Stimulated activated naive CD4-positive, alpha-beta T cell treated with Interleukin-2 at 50 U/mL for 16 hours (primary cell): ENCODE results near the gene PRAC1.
"Not testable (repeated sequence)": the region's sequence is repeated elsewhere in the genome, so short reads cannot be mapped to it uniquely, and the experiment has no call there.

Experiments
- DNase-seq: peaks from one replicate; lab custom pipeline; 2025; lab: John Stamatoyannopoulos, UW

Gene PRAC1

DNA sequence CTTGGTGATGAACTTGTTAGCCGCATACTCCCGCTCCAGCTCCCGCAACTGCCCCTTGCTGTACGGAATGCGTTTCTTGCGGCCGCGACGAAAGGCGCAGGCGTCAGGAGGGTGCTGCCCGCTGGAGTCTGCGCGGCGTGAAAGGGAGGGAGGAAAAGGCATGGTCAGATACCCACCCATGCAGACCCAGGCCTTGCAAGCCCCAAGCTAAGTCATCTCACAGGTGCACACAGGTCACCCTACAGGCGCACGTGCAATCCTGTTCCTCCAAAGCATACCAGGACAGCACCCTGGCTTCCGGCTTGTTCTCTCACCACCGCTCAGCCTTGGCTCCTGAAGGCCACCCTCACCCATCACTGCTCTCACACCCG lies 4.6 kb upstream of the PRAC1 start:
- DNase-seq, result no peak

DNA sequence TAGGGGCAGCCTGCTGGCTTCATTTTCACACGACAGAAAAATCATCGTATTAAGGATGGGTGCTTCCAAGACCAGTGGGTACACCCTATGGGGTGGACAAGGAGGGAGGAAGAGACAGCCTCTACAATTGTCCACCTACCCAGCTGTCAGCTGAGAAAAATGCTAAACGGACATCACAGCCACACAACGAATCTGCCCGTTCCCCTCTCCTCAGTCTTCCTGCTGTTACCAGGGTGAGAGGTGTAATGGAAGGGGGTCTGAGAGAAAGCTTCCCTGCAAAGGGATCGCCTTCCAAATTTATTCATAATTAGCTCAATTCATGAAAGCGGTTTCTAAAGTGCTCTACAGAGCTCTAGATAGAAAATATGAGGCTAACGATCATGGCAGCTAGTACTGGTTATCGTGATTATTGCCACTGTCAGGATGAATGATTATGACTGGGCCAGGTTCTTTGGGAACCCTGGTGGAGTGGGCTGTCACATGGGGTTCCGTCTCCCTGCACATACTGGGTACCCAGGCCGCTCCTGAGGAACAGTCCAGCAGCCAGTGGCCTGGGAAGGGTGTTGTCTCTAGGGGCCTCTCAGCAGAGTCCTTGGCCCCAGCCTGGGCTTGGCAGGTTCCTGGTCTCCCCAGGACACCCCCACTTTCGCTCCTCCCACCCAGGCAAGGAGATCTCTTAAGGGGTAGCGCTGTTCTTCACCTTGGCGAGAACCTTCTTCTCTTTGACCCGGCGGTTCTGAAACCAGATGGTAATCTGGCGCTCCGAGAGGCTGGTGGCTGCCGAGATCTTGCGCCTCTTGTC lies 4.0 kb upstream of the PRAC1 start:
- no peak for DNase-seq

DNA sequence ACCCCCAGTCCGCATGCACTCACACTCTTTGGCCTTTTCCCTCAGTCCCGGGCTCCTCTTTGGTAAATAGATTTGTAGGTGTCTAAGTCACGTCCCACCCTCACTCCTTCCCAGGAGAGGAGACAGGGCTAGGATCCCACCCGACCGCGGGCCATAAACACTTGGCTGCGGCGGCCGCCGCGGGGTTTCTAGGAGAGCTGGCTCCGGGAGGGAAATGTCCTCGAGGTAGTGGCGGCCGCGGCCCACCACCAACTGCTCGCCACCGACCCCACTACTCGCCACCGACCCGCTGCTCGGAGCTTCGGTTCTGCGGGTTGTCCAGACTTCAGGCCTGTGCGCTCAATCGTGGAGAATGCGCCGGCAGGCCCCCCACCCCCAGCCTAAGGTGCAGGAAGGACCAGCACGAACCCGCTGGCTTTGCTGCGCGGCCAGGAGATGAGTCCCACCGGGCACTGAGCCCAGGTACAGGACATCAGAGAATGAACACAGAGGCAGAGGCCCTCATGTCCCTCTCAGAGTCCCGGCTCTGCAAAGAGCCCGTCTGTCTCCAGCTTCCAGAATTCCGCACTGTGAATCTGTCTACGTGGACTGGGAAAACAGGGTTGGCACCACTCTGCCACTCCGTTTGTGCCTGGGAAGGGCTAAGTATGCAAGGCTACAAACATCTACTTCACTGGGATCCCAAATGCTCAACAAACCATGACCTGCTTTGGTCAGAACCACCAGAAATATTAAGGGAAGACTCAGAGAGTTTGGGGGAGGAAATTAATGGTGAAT lies 3.2 kb upstream of the PRAC1 start:
- DNase-seq, result no peak

DNA sequence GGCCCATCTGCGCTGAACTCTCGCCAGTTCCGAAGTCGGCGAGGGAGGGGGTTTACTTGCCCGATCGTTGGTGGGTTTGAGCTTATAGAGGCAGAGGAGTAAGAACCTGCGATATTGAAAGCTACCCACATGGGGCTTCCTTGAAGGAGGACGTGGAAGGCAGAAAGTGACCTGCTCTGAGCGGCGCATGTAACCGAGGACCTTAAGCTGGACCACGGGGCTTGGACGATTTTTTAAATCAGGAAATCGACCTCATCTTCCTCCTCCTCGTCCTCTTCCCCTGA lies 2.6 kb upstream of the PRAC1 start:
- no peak for DNase-seq

DNA sequence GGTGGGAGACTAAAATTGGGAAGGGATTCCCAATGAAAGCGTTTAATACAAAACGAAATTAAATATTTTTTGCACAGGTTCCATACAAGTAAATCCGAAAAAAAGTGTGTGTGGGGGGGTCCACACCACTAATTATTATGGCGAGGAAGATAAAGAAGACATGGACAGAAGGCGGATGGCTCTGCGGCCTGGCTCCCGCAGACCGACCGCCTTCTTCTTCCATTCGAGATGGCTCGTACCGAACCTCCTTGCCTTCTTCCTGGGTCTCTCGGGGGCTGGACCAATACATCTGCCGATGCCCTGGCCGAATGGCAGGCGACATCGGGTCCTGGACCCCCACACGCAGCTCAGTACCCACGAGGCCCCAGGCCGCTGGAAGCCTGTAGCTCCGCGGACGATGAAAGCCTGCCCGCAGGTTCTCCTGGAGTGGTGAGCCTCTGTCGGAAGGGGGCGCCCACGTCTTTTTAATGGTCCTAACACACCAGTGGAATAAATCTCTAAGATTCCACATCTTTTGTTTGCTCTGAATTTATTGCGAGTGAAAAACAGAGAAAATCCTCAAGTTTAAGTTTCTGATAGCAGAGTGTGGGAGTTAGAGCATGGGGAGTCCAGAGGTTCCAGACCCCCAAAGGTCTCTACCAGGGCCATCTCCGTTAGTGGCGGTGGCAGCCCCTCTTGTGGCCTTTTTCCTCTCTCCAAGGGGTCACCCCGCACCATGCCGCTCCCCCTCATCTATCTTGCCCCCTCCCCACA lies 2.1 kb upstream of the PRAC1 start:
- DNase-seq, result peak; percentile 62

DNA sequence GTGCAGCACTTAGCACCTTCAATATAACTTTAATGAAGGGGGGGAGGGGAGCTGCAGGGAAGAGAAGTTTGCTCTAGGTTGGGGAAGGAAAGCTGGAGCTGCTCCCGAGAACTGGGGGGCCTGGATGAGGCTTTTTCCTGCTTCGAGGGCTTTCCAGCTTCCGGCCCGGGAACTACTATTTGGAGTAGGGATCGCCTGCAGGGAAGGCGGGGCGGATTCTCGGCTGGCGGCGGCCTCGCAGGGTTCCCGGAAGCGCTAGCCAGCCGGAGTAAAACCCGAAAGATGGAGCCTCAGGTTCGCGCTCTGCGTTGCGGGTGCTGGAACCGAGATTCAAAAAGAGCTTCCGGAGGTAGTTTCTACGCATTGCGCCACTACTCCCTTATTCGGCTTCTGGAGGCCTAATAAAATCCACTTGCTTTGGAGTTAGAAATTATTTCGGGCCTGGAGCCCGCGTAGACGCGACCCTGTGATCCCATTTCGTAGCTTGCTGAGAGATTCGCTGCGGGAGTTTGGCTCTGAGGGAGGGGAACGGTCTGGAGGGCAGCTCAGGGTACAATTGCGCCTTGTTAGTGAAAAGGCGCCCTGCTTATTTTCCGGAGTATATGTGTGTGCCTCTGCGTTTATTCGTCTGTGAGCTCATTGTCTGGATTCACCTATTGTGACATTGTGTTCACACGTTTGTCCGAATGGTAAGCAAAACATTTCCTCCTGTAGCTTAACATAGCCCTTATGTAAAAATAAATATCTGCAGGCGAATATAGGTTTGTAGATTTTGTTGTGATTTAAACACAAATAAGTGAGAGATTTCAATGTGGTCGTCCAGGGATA lies 1.3 kb upstream of the PRAC1 start:
- DNase-seq, result no peak

DNA sequence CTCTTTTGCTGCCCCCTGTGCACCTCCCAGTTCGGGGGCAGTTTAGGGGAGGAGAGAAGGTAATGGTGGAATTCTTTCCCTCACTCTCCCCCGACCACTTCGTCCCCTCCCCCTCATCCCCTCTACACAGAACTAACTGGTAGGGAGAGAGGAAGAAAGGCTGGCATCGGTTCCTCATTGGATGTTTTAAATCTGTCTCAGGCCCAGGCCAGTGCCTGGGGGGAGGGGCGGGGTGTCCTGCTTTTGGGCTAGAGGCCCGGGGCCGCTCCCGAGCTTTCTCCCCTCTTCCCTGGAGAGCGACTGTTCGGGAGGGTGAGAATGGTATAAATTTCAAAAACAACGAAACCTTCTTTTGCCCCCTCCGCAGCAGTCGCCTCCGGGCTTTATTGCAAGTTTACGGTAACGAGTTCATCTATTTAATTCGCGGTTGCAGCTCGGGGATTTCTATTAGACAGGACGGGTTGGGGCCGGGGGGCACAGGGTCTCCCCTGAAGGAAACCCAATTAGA lies 651 bp upstream of the PRAC1 start, which contains the start of gene PRAC2:
Gene PRAC2, plus strand, starts transcription at position 271 of the 508 bp plus-strand sequence. CDS start 1,226 bp downstream, outside the sequence.
- no peak for DNase-seq

DNA sequence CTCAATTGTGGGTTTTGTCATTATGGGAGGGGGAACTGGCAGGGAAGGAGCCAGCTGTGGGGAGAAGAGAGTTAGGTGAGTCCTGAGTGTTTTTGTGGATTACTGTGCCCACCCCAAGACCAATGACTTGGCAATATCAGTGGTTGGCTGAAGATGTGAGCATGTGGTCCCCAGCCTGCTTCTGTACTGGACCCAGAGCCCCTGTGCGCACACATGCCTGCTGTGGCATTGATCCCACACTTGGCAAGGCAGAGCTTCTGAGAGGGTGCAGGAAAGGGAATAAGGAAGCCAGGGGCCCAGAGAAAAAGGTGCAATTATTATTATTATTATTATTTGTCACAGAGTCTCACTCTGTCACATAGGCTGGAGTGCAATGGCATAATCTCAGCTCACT lies 1.3 kb downstream of the PRAC1 start:
- DNase-seq, result no peak

DNA sequence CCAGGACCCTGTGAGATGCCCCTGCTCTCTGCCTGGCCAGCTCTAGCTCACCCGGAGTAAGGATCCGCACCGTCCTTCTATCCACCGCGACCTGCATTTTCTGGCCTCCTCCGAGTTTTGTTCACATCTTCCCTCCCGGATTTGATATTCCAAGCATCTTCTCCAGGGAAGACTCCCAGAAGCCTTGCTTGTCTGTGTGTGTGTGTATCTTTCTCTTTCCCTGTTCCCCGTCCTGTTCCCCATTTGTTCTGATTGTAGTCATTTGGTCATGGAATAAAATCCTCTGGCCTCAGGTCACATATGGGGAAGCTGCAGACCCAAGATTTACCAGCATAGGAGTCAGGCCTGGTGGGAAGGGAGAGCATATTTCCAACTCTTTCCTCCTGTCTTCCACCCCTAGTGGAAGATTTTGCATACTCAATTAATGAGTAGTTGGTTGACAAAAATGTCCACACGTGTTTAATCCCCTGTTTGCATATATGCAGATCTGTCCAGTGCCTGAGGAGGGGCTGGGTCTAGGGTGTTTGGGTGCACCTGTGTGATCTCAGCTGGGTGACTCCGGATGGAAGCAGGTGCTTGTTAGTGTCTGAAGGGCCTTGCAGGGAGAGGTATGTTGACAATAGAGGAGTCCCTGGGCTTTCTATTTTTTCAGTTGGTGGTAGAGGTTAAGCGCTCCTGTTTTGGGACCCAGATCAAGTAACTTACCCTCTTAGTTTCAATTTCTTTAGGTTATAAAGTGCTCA lies 1.9 kb downstream of the PRAC1 start:
- no peak for DNase-seq

DNA sequence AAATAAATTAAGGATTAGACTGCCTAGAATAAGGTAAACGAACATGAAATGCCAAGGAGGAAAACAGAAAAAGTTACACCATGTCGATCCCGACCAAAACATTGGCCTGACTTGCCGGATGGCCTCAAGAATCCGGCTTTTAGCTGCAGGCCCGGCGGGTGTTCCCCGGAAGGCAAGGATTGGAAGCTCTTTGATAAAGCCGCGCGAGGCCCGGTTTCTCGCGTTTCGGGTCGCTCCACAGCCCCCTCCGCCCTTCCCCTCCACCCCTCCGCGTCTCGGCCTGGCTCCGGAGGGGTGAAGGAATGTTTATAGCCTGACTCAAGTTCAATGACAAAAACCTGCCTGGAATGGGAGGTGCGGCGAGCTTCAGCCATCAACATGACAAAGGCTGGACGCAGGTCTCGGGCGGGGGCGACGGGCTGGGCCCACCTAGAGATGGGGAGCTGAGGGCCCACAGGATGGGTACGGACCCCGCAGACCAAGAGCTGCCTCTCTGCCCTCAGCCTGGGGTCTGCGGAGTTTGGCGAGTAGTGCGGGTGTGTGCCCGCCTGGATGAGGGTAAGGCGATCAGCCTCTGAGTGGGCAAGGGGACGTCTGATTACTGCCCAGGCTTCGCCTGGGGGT lies 2.6 kb downstream of the PRAC1 start:
- no peak for DNase-seq

DNA sequence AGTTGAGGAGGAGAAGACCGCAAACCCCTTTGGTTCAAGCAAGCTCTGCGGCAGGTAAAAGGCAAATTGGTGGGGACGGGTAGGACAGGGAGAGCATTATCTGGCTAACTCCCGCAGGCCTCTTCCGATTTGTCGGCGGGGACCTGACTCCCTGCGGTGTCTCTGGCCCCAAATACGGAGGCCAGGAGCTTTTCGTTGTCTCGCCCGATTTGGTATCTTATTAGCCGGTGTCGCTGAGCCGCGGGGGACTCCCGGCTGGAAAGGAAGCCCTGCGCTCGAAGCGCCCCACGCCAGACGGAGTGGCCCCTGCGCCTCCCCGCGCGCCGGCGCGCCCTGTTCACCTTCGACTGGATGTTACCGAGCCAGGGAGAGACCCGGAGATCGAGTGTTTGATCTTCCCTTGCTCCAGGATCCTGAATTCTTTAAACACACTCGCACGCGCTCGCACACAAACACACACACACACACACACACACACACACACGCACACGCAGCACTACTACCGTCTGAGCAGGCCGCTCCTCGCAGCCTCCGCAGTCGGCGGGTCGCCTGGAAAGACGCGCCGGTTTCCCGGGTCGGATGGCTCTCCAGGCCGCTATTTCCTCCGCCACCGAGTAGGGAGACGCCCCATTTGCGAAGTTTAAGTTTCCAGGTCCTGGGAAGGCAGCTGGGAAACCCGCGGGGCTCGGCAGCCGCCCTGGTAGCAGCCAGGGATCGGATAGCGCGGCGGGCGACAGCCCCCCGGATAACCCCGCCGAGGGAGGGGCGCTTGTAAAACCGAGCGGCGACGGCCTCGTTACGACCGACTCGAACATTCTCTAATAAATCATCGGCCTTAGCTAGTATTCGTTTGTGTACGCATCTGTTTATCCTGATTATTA lies 3.3 kb downstream of the PRAC1 start:
- no peak for DNase-seq

DNA sequence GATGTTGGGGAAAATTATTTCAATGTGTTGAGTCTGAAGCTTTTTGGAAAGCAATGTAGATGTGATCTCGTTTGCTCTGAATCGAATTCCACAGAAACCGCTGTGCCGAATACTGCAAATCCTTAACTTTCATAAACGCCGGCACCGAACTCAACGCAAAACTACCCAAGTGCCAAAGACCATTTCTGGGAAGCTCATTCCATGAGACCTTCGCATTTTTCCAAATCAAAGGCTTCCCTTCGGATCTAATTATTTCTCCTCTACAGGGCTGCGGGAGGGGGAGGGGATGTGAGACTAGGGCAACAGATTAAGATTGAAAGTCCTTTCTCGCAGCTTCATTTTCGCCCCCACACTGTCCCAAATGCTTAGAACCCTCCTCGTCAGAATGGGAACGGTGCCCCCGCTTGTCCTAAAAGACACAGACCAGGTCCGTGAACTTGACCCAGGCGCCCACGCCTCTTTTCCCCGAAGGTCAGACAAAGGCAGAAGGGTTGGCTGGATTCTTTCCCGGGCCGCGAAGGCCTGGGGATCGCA lies 4.0 kb downstream of the PRAC1 start:
- DNase-seq, result no peak

DNA sequence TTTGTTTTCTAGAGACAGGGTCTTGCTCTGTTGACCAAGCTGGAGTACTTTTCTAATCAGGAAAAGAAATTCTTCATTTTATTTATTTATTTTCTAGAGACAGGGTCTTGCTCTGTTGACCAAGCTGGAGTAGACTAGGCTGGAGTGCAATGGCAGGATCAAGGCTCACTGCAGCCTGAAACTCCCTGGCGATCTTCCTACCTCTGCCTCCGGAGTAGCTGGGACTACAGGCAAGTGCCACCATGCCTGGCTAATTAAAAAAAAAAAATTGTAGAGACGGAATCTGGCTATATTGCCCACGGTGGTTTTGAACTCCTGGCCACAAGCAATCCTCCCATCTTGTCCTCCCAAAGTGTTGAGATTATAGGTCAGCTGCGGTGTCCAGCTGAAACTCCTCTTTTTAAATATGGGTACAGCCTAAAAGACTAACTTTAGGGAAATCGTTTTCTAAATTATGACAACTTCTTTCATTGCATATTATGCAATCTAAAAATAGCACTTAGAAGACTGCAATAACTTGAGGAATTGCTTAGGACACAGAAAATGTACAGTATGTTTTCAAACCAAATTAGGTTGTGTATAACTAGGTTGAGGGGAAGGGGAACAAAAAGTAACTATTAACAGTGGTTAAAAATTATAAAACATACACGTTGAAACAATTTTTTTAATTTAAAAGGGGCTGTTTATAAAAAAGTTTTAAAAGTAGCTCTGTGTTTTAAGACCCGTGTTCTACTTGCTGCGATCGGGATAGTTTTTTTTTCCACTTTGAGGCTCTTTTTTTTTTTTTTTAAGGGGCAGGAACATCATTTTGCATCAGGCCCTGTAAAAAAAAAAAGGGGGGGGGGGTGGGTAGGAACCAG lies 4.7 kb downstream of the PRAC1 start:
- DNase-seq, result no peak

DNA sequence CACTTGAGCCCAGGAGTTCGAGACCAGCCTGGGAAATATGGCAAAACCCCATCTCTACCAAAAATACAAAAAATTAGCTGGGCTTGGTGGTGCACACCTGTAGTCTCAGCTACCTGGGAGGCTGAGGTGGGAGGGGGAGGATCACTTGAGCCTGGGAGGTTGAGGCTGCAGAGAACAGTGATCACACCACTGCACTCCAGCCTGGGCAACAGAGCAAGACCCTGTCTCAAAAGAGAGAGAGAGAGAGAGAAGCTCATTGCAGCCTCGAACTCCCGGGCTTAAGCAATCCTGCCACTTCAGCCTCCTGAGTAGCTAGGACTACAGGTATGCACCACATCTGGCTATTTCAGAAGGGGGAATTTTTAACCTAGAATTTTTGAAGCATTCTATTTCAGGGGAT lies 5.8 kb downstream of the PRAC1 start:
- not testable (repeated sequence) for DNase-seq

DNA sequence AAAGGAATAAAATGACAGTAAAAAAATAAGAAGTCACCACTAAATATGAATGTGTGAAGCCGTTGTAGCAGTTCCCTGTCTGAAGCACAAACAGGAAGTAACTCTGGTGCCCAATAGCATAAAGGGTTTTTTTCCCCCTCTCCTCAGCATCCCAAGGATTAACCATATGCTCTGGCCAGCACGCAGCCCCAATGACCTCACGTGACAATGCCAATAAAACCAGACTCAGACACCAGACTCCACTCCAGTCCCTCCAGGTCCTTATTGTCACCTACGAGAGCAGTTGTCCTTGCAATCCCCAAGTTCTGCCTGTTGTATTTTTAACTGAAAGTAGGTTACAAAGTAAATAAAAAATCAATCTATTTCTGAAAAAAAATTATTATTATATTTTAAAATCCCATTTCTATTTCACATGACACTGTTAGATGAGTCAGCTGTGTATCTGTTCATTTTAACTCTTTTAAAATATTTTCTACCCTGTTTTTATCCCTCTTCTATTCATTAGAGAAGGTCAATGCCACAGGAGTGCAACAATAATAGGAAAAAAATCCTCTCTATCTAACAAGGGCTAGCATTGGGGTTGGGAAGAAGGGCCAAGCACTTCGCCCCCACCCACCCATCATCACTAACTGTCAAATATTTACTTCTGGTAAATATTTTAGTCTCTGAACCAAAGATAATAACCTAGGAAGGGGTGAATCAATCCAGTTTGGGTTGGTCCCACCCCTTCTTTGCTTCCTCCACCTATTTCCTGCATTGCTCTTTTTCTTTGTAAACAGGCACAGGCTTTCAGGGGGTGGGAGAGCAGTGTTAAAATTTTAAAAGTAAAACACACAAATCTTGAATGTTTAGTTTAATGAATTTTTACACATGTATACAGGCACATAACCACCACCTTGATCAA lies 6.6 kb downstream of the PRAC1 start:
- DNase-seq, result no peak

DNA sequence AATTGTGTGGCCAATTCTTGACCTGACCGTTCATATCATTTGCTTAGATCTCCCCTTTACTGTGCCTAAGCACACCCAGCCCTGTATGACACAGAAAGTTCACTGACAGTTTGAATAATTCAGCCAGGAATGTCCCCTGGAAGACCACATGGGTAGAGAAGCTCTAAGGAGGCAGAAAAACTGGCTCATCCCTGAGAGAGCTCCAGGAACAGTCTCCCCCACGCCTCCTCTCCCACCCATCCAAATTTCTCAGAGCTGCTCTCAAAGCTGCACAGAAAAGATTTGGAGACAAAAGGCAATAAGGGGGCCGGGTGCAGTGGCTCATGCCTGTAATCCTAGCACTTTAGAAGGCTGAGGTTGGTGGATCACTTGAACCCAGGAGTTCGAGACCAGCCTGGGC lies 11.2 kb downstream of the PRAC1 start:
- no peak for DNase-seq
